GM19324 (cell line): Measurements from ENCODE around the gene RWDD1.
A peak's percentile ranks its signal among the peaks of the same experiment; 100 is the strongest.

Experiments
- ATAC-seq: cut with Tn5 transposase; IDR thresholded peaks from one replicate; pipeline ENCODE4 v1.9.1; 2021; ENCODE audit warnings: mild to moderate bottlenecking, moderate library complexity; ENCODE audit not compliant: unreplicated experiment, low FRiP score

RWDD1 gene, protein sequence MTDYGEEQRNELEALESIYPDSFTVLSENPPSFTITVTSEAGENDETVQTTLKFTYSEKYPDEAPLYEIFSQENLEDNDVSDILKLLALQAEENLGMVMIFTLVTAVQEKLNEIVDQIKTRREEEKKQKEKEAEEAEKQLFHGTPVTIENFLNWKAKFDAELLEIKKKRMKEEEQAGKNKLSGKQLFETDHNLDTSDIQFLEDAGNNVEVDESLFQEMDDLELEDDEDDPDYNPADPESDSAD

DNA sequence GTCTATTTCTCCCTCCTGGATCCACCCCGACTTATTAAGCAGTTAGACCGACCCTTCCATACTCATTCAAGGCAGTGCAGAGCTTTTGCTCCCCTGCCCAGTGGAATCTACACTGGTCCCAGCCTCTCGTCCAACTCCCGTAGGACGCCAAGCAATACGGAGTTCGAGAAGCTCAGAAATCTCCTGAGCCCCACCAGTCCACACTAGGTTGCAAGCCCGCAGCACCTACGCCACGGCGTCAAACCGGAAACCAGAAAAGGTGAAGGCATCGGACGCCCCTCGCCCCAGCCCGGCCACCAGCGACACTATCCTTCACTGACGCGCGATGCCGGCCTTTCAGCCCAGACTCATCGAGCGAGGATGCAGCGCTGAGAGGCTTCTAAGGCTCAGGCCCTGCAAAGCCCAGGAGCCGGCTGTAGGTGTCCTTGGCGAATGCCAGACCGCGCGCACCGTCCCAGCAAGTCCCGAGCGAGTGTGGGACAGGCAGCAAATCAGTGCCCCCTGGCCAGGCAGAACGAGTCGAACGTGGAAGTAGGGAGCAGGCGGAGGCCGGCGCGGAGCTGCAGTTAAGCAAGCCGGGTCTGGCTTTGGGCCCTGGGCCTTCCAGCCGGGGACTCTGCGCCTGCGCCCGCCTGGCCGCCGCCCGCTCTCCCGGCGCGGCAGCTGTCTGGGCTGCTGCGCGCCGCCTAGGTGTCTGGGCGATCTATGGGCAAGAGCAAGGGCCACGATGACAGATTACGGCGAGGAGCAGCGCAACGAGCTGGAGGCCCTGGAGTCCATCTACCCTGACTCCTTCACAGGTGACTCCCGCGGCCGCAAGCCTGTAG, at the start of gene RWDD1:
Gene RWDD1, plus strand, starts transcription at position 649 of the 827 bp plus-strand sequence. Its CDS starts 79 bp downstream, at position 728.
- ATAC-seq, result peak; percentile 94

DNA sequence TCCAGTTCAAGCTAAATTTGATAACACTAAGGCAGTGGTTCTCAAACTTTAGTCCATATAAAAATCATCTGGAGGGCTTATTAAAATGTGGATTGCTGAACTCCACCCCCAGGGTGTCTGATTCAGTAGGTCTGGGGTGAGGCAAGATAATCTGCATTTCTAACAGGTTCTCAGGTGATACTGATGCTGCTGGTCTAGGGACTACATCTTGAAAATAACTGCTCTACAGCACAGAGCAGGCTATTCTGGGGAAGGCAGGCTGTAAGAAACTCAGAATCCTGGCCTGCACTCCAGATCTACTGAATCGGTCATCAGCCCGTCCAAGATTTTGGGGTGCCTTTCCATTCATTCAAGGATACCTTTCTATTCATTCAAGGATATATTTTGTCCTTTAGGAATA, 48.4 kb upstream of the RWDD1 start:
- ATAC-seq, result no peak

DNA sequence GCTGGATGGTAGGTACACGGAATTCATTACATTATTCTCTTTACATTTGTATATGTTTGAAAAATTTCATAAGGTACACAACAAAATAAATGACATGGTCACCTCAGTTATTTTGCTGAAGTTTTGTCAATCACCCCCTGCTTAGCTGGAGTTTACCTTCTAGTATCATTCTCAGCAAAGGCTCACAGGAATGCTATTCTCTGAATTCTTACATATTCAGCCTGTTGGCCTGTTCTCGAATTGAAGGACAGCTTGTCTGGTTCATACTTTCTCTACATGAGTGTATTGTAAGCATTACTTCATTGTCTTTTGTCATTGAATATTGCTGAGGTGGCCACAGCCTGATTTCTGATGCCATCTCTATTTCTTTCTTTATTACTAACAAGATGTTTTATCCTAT, 47.1 kb upstream of the RWDD1 start:
- ATAC-seq, result no peak

DNA sequence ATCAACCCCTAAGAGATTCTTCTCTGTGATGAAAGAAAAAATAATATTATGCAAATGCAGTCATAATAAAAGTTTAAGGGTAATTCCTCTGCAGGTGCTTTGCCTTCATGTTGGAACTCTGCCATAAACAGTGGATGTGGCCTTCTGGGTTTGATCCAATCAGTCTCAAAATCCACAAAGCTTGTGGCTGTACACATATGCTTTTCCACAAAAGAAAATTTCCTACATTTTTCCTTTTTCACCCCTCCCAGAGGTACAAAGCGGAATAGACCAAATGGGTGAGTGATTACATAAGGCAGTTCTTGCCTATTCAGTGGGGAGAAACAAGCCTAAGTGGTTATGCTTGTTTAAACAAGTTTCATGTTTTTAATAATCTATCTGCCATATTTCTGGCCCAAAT, 43.2 kb upstream of the RWDD1 start:
- ATAC-seq, result no peak

DNA sequence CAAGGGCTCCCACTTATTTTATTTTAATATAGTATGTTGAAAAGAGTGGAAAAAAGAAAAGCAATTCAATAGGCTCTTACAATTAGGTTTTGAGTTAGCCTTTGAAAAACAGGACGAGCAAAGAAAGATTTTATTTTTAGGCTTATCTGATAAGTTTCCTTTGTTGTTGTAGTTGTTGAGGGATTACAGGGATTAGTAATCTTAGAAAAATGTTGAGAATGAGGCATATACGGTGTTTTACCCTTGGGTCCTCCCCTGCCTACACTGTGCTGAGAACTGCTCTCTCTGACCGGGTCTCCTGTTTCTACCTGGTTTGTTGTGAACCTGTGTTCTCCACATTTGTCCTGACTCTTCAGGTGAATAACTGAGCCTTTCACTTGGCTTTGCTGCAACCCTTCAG, 42.5 kb upstream of the RWDD1 start:
- no peak for ATAC-seq

DNA sequence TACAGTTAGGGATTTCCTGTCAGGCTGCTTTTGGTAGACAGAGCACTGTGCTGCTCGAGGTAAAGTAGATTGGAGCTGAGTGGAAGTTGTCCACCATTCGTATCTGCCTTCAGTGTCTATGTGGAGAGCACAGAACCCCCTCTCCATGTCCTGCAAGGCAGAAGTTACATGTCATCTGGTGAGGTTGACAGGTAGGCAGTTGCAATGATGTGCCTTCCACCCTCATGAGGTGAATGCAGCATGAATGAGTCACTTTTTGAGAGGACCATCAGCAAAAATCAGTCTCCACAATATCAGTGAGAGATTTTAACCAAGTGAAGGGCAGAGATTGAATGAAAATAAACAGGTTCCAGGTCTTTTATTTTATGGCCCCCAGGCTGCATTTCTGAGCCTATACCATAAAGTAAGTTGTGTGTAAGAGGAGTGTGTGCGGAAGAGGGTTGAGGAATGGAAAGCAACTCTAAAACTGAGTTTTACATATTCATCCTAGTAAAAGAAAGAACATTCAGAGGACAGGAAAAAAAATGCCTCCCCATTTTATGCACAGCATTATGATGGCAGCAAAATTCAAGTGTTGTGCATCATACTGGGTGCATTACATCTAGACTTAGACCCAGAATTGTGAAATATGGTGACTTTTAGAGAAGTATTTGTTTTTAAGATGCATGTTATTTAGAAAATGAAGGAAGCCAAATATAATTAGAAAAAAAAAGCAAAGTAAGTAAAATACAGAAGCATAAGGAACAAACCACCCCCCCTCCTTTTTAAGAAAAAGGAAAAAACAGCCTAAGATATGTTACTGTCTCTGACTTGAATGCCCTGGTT, 41.6 kb upstream of the RWDD1 start:
- ATAC-seq, result no peak

DNA sequence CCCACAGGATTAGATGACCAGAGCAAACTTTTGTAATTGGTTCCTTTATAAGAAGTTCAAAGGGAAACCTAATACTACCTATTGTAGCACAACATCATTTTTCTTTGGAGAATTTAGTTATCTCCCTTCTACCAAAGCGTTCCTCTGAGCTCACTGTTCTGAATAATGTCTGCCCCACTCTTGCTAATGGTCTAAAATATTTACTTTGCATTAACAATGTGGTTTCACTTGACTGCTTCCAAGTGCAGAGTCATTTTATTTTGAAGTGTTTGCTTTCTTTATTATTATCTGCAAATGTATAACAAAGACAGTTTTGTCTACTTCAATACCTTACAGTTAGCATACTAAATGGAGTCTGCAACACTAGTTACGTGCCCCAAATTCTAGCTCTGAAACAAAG, 40.9 kb upstream of the RWDD1 start:
- no peak for ATAC-seq

DNA sequence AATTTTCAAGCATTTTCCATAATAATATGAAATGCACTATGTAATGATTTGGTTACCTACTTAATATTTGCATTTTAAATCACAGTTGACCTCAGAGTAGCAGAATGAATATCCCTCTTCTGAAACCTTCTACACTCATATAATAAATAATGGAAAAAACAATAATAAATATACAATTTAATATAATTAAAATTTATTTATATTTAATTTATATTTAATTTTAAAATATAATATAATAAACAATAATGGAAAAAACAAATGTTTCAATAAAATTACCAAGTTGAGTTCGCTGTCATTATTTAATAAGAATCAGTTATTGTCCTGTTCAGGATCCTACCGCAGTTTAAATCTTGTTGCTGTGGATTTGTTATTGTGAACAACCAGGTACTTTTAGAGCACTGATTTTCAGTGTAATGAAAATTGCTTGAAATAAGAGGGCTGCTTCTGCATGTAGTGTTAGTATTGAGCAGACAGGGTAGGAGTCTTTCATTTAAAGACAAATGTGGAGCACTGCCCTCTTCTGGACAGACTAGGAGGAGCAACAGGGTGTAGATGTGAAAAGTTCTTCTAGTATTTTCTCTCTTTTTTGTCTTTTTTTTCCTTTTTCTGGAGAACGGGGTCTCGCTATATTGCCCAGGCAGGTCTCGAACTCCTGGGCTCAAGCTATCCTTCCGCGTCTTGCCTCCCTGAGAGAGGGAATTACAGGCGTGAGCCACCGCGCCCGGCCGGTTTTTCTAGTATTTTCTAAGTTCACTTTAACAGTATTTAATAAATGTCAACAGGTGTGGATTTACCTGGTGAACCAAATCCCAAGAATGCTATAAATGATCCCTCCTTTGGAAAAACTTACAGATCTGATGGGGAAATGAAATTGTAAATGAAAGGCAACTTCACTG, 39.4 kb upstream of the RWDD1 start:
- no peak for ATAC-seq

DNA sequence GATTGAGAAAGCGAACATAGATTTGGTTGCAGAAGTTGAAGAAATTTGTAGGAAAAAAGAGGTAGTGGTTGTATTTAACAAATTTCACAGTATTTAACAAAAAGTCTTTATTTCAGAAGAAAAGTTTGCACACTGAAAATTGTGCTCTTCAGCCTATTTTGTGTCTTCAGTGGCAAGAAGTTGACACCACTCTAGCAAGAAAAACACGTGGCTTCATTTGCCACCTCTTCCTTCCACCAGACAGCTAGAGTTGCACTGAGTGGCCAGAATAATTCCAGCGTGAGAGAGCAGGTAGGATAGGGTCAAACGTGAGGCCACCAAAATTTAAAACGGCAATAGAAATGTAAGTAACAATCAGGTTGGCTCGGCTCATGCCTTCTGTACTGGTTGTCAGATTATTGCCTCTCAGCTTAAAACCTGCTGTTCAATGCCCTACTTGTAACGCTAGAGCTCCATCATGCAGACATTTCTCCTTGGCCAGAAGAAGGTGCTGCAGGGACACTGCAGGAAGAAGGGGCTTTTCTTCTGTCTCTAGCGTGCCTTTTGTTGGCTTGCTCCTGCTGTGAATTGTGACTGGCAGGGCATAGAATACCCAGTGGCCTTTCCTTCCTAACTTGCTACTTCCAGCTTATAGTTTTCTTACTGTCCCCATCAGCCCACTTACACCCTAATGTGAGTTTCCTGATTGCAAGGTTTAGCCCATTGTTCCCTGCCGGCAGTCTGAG, 37.9 kb upstream of the RWDD1 start:
- no peak for ATAC-seq

DNA sequence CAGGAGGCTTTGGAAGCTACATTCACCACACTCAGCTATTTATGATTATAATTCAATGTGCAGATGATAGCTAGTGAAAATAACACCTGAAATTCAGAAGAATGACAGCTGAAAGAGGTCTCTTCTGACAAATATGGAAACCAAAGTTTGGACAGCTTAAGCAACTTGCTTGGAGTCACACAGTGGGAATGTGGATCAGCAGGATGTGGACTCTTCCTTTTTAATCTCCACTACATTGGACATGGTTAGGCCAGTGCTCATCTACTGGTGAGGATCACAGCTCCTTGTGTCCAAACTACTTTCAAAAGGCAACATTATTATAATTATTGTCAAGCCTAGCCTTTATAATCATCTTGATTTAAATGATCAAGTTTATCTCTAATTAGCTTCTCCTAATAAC, 36.2 kb upstream of the RWDD1 start:
- ATAC-seq, result no peak

DNA sequence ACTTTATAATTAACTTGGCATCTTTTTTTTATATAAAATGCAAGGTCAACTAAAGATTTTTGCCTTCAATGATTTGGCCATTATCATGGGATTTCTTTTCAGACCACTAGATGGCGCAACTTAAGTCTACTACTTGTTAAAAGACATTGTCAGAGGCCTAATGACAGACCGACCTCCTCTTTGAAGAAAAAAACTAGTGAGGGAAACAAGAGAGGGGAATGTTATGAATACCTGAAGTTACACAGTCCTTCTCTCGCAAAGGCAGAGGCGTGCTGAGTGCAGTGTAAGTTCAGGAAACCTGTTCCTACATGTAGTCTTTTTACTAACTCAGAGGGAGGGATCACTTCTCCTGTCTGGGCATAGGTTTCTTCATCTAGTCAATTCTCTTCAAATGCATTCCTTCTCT, 35.1 kb upstream of the RWDD1 start:
- ATAC-seq, result no peak

DNA sequence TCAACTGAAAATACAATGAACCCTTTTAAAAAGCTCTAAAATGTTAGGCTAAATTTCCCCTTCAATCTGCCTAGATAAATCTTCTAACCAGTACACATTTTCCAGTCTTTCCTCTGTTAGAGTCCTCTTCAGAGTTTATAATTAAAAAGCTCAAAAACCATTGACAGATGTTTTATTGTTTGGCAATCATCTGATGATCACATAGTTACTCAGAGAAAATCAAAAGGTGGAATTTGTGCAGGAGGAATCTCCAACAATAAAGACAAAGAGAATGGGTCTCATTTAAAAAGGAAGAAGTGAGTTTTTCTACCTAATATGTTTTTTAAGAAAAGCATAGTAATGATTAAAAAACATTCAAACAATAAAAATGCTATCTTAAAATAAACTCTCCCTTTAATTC, 28.9 kb upstream of the RWDD1 start:
- ATAC-seq, result no peak

DNA sequence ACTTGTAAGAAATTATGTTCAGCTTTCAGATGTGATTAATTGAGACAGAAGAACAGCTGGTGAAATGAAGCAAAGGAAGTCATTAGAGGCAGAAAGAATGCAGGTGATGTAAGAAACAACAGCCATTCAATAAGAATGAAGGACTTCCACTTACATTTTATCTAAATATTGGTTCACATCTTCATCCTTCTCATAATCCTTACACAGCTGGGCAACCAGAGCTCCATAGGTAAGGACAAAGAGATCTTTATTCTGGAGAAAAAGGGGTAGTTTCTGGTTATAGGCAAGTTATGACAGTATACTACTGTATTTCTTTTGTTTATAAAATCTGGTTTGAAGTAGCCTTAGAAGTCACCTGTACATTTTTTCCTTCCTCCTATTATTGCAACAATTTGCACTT, 28.2 kb upstream of the RWDD1 start:
- no peak for ATAC-seq

DNA sequence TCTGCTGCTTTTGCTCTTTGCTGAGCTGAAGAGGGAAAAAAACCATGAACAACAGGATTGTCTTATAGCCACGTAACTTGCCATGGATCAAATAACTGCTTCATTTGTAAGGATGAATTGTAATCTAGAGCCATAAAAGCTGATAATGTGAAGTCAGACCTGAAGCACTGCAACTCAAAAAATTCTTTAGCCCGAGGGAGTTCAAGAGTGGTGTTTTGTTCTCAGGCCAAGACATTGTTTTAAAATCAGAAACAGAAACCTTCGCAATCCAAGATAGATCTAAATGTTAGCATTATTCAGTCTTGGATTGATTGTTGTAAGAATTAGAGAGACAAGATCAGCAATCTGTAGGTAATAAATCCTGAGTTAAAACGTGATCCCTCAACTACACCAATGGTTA, 25.7 kb upstream of the RWDD1 start, which contains the start of gene TRAPPC3L:
Gene TRAPPC3L, minus strand, starts transcription at position 34 of the 400 bp plus-strand sequence. CDS start 170 bp downstream, outside the sequence.
- ATAC-seq, result no peak

DNA sequence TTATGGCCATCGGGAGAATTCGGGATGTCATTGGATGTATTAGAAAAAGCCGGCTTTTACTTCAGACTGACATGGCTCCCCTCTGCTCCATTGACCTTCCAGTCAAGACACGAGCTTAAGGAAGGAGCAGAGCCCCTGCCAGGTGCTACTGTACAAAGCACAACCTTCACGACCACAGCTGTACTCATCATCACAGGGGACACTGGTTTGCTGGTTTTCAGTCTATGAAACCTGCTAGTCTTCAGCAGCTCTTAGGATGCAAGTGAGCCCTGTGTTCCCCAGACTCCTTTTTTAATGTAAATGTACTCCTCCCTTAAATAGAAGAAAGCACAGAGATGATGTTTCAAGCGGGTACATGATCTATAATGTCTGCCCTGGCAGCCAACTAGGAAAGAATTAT, 23.9 kb upstream of the RWDD1 start:
- ATAC-seq, result no peak

DNA sequence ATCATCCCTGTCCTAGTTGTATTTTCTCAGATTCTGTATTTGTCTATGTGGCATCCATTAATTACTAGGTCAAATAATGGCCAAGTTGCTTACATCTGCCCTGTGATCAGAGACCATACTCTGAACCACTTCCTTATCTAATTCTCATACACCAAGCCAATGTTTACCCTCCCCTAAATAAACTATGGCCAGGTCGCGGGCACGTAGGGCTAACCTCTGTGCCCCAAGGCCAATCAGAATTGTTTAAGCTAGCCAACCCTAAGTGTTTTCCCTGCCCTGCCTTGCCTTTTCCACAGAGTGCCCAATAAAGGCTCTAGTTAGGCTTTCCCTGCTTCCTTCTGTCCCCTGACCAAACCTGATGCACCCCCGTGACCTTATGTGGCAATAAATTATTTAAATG, 20.5 kb upstream of the RWDD1 start:
- no peak for ATAC-seq

DNA sequence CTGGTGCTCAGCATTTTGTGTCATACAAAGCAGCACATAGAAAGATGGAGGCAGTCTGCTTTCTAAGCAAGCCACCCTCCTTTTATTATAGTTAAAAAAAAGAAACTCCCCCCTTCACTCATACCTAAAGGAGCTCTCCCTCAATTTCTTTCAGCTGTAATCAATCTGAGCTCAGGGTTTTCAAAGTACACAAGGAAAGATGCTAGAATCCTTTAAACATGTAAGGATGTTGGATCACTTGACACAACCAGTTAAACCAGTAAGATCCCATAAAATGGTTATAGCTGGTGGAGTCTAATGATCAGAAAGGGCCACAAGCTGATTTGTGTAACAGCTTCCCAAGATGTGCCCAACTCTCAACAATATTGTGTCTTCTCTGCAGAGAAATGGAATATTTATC, 17.9 kb upstream of the RWDD1 start, which contains the start of gene CALHM4:
Gene CALHM4, plus strand, starts transcription at position 301 of the 400 bp plus-strand sequence. Its CDS starts 43 bp downstream, at position 344.
- ATAC-seq, result no peak

DNA sequence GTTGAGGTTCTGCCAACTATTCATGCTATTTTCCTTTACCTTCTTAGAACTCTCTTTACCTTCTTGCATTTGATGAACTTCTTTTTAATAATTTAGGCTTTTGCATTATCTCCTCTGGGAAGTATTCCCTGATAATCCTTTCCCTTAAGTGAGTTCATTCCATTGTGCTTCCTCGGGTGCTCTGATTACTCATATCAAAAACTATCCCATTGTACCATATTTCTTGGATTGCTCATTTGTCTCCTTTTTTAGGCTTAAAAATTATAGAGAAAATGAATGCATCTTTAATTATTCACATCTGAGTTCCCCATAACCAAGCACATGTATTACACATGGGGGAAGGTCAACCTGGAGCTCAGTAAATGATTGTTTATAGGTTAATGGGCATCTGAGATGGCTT, 15.2 kb upstream of the RWDD1 start:
- no peak for ATAC-seq

DNA sequence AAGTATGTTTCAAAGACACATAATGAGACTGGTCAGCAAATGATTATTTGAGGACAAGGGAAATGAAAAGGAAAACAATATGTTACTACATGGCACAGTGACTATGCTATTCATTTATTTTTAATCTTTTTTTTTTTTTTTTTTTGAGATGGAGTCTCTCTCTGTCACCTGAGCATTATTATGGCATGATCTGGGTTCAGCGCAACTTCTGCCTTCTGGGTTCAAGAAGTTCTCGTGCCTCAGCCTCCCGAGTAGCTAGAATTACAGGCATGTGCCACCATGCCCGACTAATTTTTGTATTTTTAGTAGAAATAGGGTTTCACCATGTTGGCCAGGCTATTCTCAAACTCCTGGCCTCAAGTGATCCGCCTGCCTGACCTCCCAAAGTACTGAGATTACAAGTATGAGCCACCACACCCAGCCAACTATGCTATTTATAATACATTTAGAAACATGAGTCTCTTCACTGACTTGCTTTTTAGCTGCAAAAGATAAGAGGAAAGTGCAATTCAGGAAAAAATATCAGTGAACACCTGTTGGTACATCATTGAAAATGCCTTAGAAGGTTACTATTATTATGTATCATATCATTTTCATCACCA, 14.4 kb upstream of the RWDD1 start:
- ATAC-seq, result no peak
